ENCODE measurements around the gene LYRM1.

GRCh38 chr16:20928774-20929411 is 28.3 kb downstream of the LYRM1 start:
- TF ChIP-seq CTCF (IDR thresholded peaks at IDR 0.05; ENCODE audit: insufficient read depth, low read length, poor library complexity, severe bottlenecking) (no peak), EZH2phosphoT487 (conservative IDR thresholded peaks at IDR 0.05; ENCODE audit: low read length) (no peak)
